Measurements from ENCODE around the gene ABCB11. TPM values are rescaled to one million over a fixed set of nuclear protein-coding genes. Genes with fewer than 3 reads are reported as not detected.

The ABCB11 gene
- total and polyA plus RNA-seq, 11 donors, result 0.05 to 0.10 (median 0.09) TPM; not detected in 6

- intact Hi-C loops (cut with DNase I), result no loop called here
- no peak overlapping the region for H3K4me3 ChIP-seq
- TF ChIP-seq CTCF (IDR thresholded peaks at IDR 0.05) (no peak), POLR2A (IDR thresholded peaks at IDR 0.05) (no peak)
- H3K36me3 ChIP-seq, result no peaks in the 10 kb centered on the region
- H3K9me3 ChIP-seq, result no peaks in the 10 kb centered on the region
- H3K4me1 ChIP-seq, result peaks cover 0 to 3% (median 0%) of the 10 kb centered on the region in 12 donors
- no peak for ATAC-seq
- DNase-seq, result no peak
- no peak overlapping the region for H3K27ac ChIP-seq
- WGBS, 4 donors, result 29 to 53% (median 41%) methylated on average over 3 of the region's 3 CpGs
- no peaks in the 10 kb centered on the region for H3K27me3 ChIP-seq
These were observed 3.9 kb downstream of the ABCB11 start for GRCh38 chr2:169027234-169027633.

GRCh38 chr2:169026056-169026455 lies 5.1 kb downstream of the ABCB11 start:
- H3K36me3 ChIP-seq, result no peaks in the 10 kb centered on the region
- ATAC-seq (no peak), DNase-seq (no peak)
- TF ChIP-seq POLR2A (IDR thresholded peaks at IDR 0.05) (no peak), CTCF (IDR thresholded peaks at IDR 0.05) (no peak)
- H3K27me3 ChIP-seq, result no peaks in the 10 kb centered on the region
- H3K4me1 ChIP-seq, result peaks cover 0 to 3% (median 0%) of the 10 kb centered on the region in 12 donors
- no peaks in the 10 kb centered on the region for H3K9me3 ChIP-seq
- no peak overlapping the region for H3K4me3 ChIP-seq
- intact Hi-C loops (cut with DNase I), result no loop called here
- 44 to 53% (median 46%) methylated on average over 1 of the region's 1 CpG for WGBS, 4 donors
- H3K27ac ChIP-seq, result no peak overlapping the region

- DNase-seq (no peak), ATAC-seq (no peak)
- 29 to 32% (median 31%) methylated on average over 3 of the region's 3 CpGs for WGBS, 4 donors
- no peak overlapping the region for H3K27ac ChIP-seq
- H3K9me3 ChIP-seq, result no peaks in the 10 kb centered on the region
- intact Hi-C loops (cut with DNase I), result no loop called here
- peaks cover 0 to 3% (median 0%) of the 10 kb centered on the region in 12 donors for H3K4me1 ChIP-seq
- H3K4me3 ChIP-seq, result no peak overlapping the region
- H3K36me3 ChIP-seq, result no peaks in the 10 kb centered on the region
- H3K27me3 ChIP-seq, result no peaks in the 10 kb centered on the region
- no peak for TF ChIP-seq POLR2A (IDR thresholded peaks at IDR 0.05)
- no peak for TF ChIP-seq CTCF (IDR thresholded peaks at IDR 0.05)
These were observed 8.0 kb downstream of the ABCB11 start for GRCh38 chr2:169023161-169023560.

- no peaks in the 10 kb centered on the region for H3K27me3 ChIP-seq
- no peaks in the 10 kb centered on the region for H3K36me3 ChIP-seq
- no peak for TF ChIP-seq CTCF (IDR thresholded peaks at IDR 0.05)
- no peak for TF ChIP-seq POLR2A (IDR thresholded peaks at IDR 0.05)
- no peak overlapping the region for H3K4me3 ChIP-seq
- 81 to 87% (median 84%) methylated on average over 3 of the region's 3 CpGs for WGBS, 4 donors
- H3K9me3 ChIP-seq, result no peaks in the 10 kb centered on the region
- ATAC-seq (no peak), DNase-seq (no peak)
- intact Hi-C loops (cut with DNase I), result no loop called here
- no peak overlapping the region for H3K27ac ChIP-seq
- H3K4me1 ChIP-seq, result peaks cover 0 to 6% (median 0%) of the 10 kb centered on the region in 12 donors
These were observed 12.7 kb downstream of the ABCB11 start for GRCh38 chr2:169018390-169018789.
